Thyroid gland (tissue), 4 donors: ENCODE data around the gene KCNAB1. TPM values are rescaled to one million over a fixed set of nuclear protein-coding genes. Genes with fewer than 3 reads are reported as not detected.

Experiments
- DNase-seq, 2 donors: peaks; one replicate each; pipeline ENCODE4 v3.0.0-alpha.2; 2019
- H3K27ac ChIP-seq, 3 donors: fragments of 200-600 bp; sonication (generic); 1 replicate in 2 of 3; 2 replicates in 1 of 3; pipeline ENCODE4 v1.5.1; 2016 to 2019; ENCODE audit warnings: mild to moderate bottlenecking in 1 of 3, moderate library complexity in 1 of 3
- H3K27me3 ChIP-seq: fragments of 200-600 bp; sonication (generic); one replicate; pipeline ENCODE4 v1.5.1; 2019
- H3K36me3 ChIP-seq, 2 donors: fragments of 200-600 bp; sonication (generic); one replicate each; pipeline ENCODE4 v1.5.1; 2016 to 2019
- H3K4me1 ChIP-seq, 2 donors: fragments of 200-600 bp; sonication (generic); one replicate each; pipeline ENCODE4 v1.5.1; 2017 to 2019
- H3K4me3 ChIP-seq, 3 donors: fragments of 200-600 bp; sonication (generic); replicated peaks in 1 of 3; 1 replicate in 2 of 3; 2 replicates in 1 of 3; pipeline ENCODE4 v1.5.1; 2016; ENCODE audit warnings: mild to moderate bottlenecking in 1 of 3
- H3K9me3 ChIP-seq: fragments of 200-600 bp; sonication (generic); one replicate; pipeline ENCODE4 v1.5.1; 2017
- CTCF ChIP-seq, 6 experiments: fragments of 200-600 bp in 3 of 6; fragments of 450-650 bp in 3 of 6; sonication (generic) in 3 of 6; IDR thresholded peaks; one replicate each; pipeline ENCODE4 v1.5.1; 2016 to 2019; ENCODE audit warnings: antibody characterized with exemption in 6 of 6, mild to moderate bottlenecking in 2 of 6, inconsistent platforms in 1 of 6, moderate library complexity in 1 of 6
- POLR2A ChIP-seq, 2 donors: fragments of 450-650 bp; IDR thresholded peaks; one replicate each; pipeline ENCODE4 v1.6.1; 2017; ENCODE audit warnings: antibody characterized with exemption in 2 of 2, mild to moderate bottlenecking in 2 of 2, moderate library complexity in 1 of 2
- WGBS, 2 donors: methylation state at CpG; one replicate each; pipeline ENCODE4 v1.1.5; 2017; 5-methylcytosine and 5-hydroxymethylcytosine counted together
- intact Hi-C: fragments of 100-400 bp; cut with DNase I; formaldehyde crosslinking; loops from one replicate; pipeline ENCODE4 v1.15.1; 2023
- total RNA-seq, 4 donors: library from RNA; depleted of rRNA; stranded (reverse); fragments of >200 nt; gene quantifications; one replicate each; pipeline ENCODE4 v1.2.3, GENCODE V29; 2016

The KCNAB1 gene
- total RNA-seq, 4 donors from 2014 or later: 19.3 to 26.1 (median 22.9) TPM

DNA sequence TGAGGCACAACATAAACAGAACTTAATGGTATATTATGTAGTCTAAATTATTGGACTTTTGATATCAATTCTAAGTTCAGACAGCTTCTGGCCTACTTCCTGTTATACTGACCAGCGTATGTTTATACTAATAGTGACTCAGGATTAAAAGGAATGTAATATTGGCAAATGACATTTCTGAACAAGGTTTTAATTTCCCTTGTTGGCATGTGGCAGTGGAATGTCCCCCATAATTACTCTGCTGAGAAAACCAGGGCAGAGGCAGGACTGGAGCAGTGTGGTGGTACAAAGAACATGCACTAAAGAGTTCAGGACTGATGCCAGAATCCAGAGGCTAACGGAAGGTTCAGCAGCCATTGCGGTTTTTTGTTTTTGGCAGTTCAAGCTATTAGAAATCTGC lies 184.0 kb downstream of the KCNAB1 start:
- peak overlapping the region in 2 of 3 donors; percentile 49 to 83 for H3K27ac ChIP-seq

GRCh38 chr3:156305672-156306071 lies 185.3 kb downstream of the KCNAB1 start:
- intact Hi-C loops: no loop called here

More for the DNA sequence above, 184.0 kb downstream of the KCNAB1 start:
- intact Hi-C loops: no loop called here
- DNase-seq: peak; percentile 19 to 29
- H3K27me3 ChIP-seq: no peaks in the 10 kb centered on the region
- no peaks in the 10 kb centered on the region for H3K9me3 ChIP-seq
- no peak for TF ChIP-seq POLR2A (IDR thresholded peaks at IDR 0.05)
- TF ChIP-seq CTCF (IDR thresholded peaks at IDR 0.05): no peak
- 50 to 64% methylated on average over 3 of the region's 3 CpGs for WGBS, 2 donors
- peaks cover 51 to 90% of the 10 kb centered on the region in 2 donors for H3K4me1 ChIP-seq
- no peak overlapping the region for H3K4me3 ChIP-seq
- no peaks in the 10 kb centered on the region for H3K36me3 ChIP-seq

DNA sequence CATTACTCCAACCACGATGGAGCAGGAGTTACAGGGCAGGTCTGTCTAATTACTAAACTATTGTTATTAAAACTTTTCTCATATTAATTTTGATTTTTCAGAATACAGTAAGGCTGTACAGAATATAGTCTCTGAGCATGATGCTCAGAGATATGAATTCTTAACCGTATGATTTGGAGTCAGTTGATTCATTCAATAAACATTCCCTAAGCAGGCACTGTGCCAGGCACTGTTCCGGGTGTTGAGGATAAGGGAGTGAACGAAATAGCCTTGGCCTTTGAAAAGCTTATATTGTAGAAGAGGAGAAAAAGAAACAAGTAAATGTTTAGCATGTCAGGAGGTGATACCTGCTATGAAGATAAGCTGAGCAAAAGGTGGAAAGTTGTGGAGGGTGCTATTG lies 187.3 kb downstream of the KCNAB1 start:
- H3K27ac ChIP-seq: peak overlapping the region; percentile 5 to 83 (median 52)
- no peak overlapping the region for H3K4me3 ChIP-seq
- no peaks in the 10 kb centered on the region for H3K27me3 ChIP-seq
- intact Hi-C loops: no loop called here
- peak; percentile 73 to 83 for DNase-seq
- WGBS, 2 donors: 38 to 39% methylated on average over 4 of the region's 4 CpGs
- no peaks in the 10 kb centered on the region for H3K9me3 ChIP-seq
- no peaks in the 10 kb centered on the region for H3K36me3 ChIP-seq
- TF ChIP-seq CTCF (IDR thresholded peaks at IDR 0.05) (no peak), POLR2A (IDR thresholded peaks at IDR 0.05) (no peak)
- H3K4me1 ChIP-seq: peaks cover 22 to 67% of the 10 kb centered on the region in 2 donors

More at GRCh38 chr3:156305672-156306071, 185.3 kb downstream of the KCNAB1 start:
- Histone ChIP-seq H3K4me1 (peaks cover 38 to 82% of the 10 kb centered on the region in 2 donors), H3K27me3 (no peaks in the 10 kb centered on the region), H3K9me3 (no peaks in the 10 kb centered on the region), H3K4me3 (no peak overlapping the region), H3K36me3 (no peaks in the 10 kb centered on the region), H3K27ac (peak overlapping the region in 2 of 3 donors; percentile 49 to 83)
- DNase-seq: no peak
- WGBS, 2 donors: 44 to 48% methylated on average over 1 of the region's 1 CpG
- no peak for TF ChIP-seq CTCF (IDR thresholded peaks at IDR 0.05)
- TF ChIP-seq POLR2A (IDR thresholded peaks at IDR 0.05): no peak

- Histone ChIP-seq H3K27ac (no peak overlapping the region), H3K27me3 (no peaks in the 10 kb centered on the region), H3K36me3 (no peaks in the 10 kb centered on the region), H3K9me3 (no peaks in the 10 kb centered on the region), H3K4me3 (no peak overlapping the region), H3K4me1 (peaks cover 0 to 35% of the 10 kb centered on the region in 2 donors)
- no peak for DNase-seq
- intact Hi-C loops: loop anchor here (10.0 kb wide), 1 partner anchor 73 kb away; no protein-coding TSS in a partner anchor
- 91 to 94% methylated on average over 4 of the region's 4 CpGs for WGBS, 2 donors
- TF ChIP-seq CTCF (IDR thresholded peaks at IDR 0.05) (no peak), POLR2A (IDR thresholded peaks at IDR 0.05) (no peak)
Observed at GRCh38 chr3:156311431-156311830, 191.1 kb downstream of the KCNAB1 start.

GRCh38 chr3:156311930-156312329 lies 191.6 kb downstream of the KCNAB1 start:
- no peak for DNase-seq
- no peak overlapping the region for H3K27ac ChIP-seq
- no peak overlapping the region for H3K4me3 ChIP-seq
- no peaks in the 10 kb centered on the region for H3K36me3 ChIP-seq
- no peak for TF ChIP-seq CTCF (IDR thresholded peaks at IDR 0.05)
- TF ChIP-seq POLR2A (IDR thresholded peaks at IDR 0.05): no peak
- H3K27me3 ChIP-seq: no peaks in the 10 kb centered on the region
- WGBS, 2 donors: 92% methylated on average over 5 of the region's 5 CpGs
- no peaks in the 10 kb centered on the region for H3K9me3 ChIP-seq
- H3K4me1 ChIP-seq: peaks cover 0 to 35% of the 10 kb centered on the region in 2 donors
- intact Hi-C loops: loop anchor here (10.0 kb wide), 1 partner anchor 73 kb away; no protein-coding TSS in a partner anchor
